HG02759 (cell line): ENCODE data around the gene PCDHB2.
"Not testable (repeated sequence)": the region's sequence is repeated elsewhere in the genome, so short reads cannot be mapped to it uniquely, and the experiment has no call there.

Experiments used
- ATAC-seq: cut with Tn5 transposase; IDR thresholded peaks from one replicate; pipeline ENCODE4 v1.9.1; 2021; ENCODE audit warnings: mild to moderate bottlenecking, moderate library complexity; ENCODE audit not compliant: unreplicated experiment

The PCDHB2 gene

GRCh38 chr5:141094481-141095262 is at the start of gene PCDHB2:
Gene PCDHB2 (plus strand): TSS chr5:141094615. CDS start chr5:141094791, 176 bp downstream.
- ATAC-seq = no peak

- no peak for ATAC-seq
Observed at GRCh38 chr5:141050622-141051520, 43.5 kb upstream of the PCDHB2 start, which contains the start of gene PCDHB1. Gene PCDHB1 (plus strand): TSS chr5:141051374. CDS start chr5:141051471, 97 bp downstream.

GRCh38 chr5:141051521-141051866 is 42.9 kb upstream of the PCDHB2 start:
- ATAC-seq = no peak

GRCh38 chr5:141077826-141078225 is 16.6 kb upstream of the PCDHB2 start:
- no peak for ATAC-seq

- ATAC-seq = no peak
Observed at GRCh38 chr5:141082228-141082627, 12.2 kb upstream of the PCDHB2 start.

- no peak for ATAC-seq
Observed at GRCh38 chr5:141084487-141084989, 9.9 kb upstream of the PCDHB2 start.

- ATAC-seq = no peak
Observed at GRCh38 chr5:141095263-141095641, 837 bp downstream of the PCDHB2 start.

GRCh38 chr5:141096181-141096580 is 1.8 kb downstream of the PCDHB2 start:
- ATAC-seq = not testable (repeated sequence)

GRCh38 chr5:141096586-141096985 is 2.2 kb downstream of the PCDHB2 start:
- not testable (repeated sequence) for ATAC-seq

- ATAC-seq = no peak
Observed at GRCh38 chr5:141100243-141100805, 5.9 kb downstream of the PCDHB2 start, which contains the start of gene PCDHB3. Gene PCDHB3 (plus strand): TSS chr5:141100473. CDS start chr5:141100650, 177 bp downstream.

- no peak for ATAC-seq
Observed at GRCh38 chr5:141101059-141101458, 6.6 kb downstream of the PCDHB2 start.

GRCh38 chr5:141102070-141102469 is 7.7 kb downstream of the PCDHB2 start:
- not testable (repeated sequence) for ATAC-seq

- not testable (repeated sequence) for ATAC-seq
Observed at GRCh38 chr5:141102471-141102870, 8.1 kb downstream of the PCDHB2 start.

- ATAC-seq = no peak
Observed at GRCh38 chr5:141105350-141105749, 10.9 kb downstream of the PCDHB2 start.

- ATAC-seq = no peak
Observed at GRCh38 chr5:141119250-141119649, 24.8 kb downstream of the PCDHB2 start.

GRCh38 chr5:141121563-141121962 is 27.1 kb downstream of the PCDHB2 start, which contains the start of gene PCDHB4:
Gene PCDHB4 (plus strand): TSS chr5:141121818. CDS start chr5:141121999, 181 bp downstream.
- ATAC-seq = no peak

- ATAC-seq = no peak
Observed at GRCh38 chr5:141121985-141122384, 27.6 kb downstream of the PCDHB2 start.

GRCh38 chr5:141123396-141124135 is 29.2 kb downstream of the PCDHB2 start:
- not testable (repeated sequence) for ATAC-seq

GRCh38 chr5:141127305-141127704 is 32.9 kb downstream of the PCDHB2 start:
- no peak for ATAC-seq

GRCh38 chr5:141135030-141135717 is 40.8 kb downstream of the PCDHB2 start, which contains the start of gene PCDHB5:
Gene PCDHB5 (plus strand): TSS chr5:141135206. CDS start chr5:141135435, 229 bp downstream.
- ATAC-seq = no peak
